ENCODE data around the gene CDYL. TPM values are rescaled to one million over a fixed set of nuclear protein-coding genes. Genes with fewer than 3 reads are reported as not detected.

CDYL gene
- total RNA-seq, 2 experiments from 2014 or later = 31.1 to 31.2 TPM

GRCh38 chr6:4941782-4942672 lies 165.8 kb downstream of the CDYL start:
- peak; percentile 90 for ATAC-seq
- TF ChIP-seq, protein P1, sequence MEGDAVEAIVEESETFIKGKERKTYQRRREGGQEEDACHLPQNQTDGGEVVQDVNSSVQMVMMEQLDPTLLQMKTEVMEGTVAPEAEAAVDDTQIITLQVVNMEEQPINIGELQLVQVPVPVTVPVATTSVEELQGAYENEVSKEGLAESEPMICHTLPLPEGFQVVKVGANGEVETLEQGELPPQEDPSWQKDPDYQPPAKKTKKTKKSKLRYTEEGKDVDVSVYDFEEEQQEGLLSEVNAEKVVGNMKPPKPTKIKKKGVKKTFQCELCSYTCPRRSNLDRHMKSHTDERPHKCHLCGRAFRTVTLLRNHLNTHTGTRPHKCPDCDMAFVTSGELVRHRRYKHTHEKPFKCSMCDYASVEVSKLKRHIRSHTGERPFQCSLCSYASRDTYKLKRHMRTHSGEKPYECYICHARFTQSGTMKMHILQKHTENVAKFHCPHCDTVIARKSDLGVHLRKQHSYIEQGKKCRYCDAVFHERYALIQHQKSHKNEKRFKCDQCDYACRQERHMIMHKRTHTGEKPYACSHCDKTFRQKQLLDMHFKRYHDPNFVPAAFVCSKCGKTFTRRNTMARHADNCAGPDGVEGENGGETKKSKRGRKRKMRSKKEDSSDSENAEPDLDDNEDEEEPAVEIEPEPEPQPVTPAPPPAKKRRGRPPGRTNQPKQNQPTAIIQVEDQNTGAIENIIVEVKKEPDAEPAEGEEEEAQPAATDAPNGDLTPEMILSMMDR (IDR thresholded peaks at IDR 0.05) = no peak
- peak; percentile 65 for DNase-seq
- Mint-ChIP-seq H3K4me1 (ENCODE audit: low read depth) (peaks cover 40% of the 10 kb centered on the region), H3K4me3 (no peak overlapping the region), H3K36me3 (ENCODE audit: low read depth) (peaks cover 21% of the 10 kb centered on the region), H3K9me3 (no peaks in the 10 kb centered on the region), H3K27ac (peak overlapping the region; percentile 72), H3K27me3 (no peaks in the 10 kb centered on the region)
- CTCF ChIA-PET = interaction anchor here (0.8 kb wide), 1 partner anchor 144 kb away, joined by 3 read pairs; no protein-coding TSS in a partner anchor
- POLR2A ChIA-PET = interaction anchor here (0.7 to 1.0 kb wide), 2 partner anchors 11 to 53 kb away, joined by 3 read pairs; no protein-coding TSS in a partner anchor
- intact Hi-C loops (cut with micrococcal nuclease) = no loop called here

DNA sequence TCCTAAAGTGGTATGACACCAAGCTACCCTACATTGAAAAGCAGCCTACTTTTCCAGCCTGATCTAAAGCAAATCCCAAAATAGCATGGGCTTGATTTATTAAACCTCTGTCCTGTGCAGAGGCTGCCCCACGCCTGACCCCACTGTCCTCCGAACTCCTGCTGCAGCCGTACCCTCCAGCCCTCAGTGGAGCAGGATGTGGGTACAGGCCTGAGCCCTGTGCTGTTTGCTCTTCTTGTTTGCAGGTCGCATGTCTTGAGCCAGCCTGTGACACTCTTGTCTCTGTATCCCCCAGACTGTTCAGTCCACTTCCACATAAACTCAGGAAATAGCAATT lies 166.4 kb downstream of the CDYL start:
- ATAC-seq (peak; percentile 22), DNase-seq (no peak)
- intact Hi-C loops (cut with micrococcal nuclease) = no loop called here
- Mint-ChIP-seq H3K36me3 (ENCODE audit: low read depth) (peaks cover 18% of the 10 kb centered on the region), H3K4me1 (ENCODE audit: low read depth) (peaks cover 40% of the 10 kb centered on the region), H3K27me3 (no peaks in the 10 kb centered on the region), H3K27ac (no peak overlapping the region), H3K4me3 (no peak overlapping the region), H3K9me3 (no peaks in the 10 kb centered on the region)
- ChIA-PET CTCF (no interaction called here), POLR2A (interaction anchor here (0.7 kb wide), 1 partner anchor 52 kb away, joined by 3 read pairs; no protein-coding TSS in a partner anchor)
- TF ChIP-seq, protein P1 (IDR thresholded peaks at IDR 0.05) = no peak

DNA sequence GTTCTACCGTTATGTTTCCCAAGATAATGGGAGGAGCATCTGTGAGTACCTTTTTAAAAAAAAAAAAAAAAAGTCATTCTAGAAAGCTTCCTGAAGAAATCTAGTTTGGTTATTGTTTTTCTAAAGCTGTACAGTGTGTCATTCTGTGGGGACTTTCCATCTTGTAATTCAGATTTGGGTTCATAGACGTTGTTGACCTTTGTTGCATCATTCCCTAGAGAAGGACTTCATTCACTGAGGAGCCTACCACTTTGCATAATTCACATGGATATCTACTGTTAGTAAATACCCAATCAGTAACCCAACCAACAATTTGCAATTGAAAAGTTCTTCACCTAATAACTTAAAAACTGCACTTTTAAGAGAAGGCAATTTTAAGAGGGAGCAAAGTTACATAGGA lies 167.5 kb downstream of the CDYL start:
- H3K4me3 Mint-ChIP-seq = no peak overlapping the region
- H3K27me3 Mint-ChIP-seq = no peaks in the 10 kb centered on the region
- H3K27ac Mint-ChIP-seq = no peak overlapping the region
- peaks cover 40% of the 10 kb centered on the region for H3K4me1 Mint-ChIP-seq (ENCODE audit: low read depth)
- CTCF ChIA-PET = no interaction called here
- intact Hi-C loops (cut with micrococcal nuclease) = no loop called here
- TF ChIP-seq, protein P1 (IDR thresholded peaks at IDR 0.05) = no peak
- DNase-seq (no peak), ATAC-seq (no peak)
- H3K36me3 Mint-ChIP-seq (ENCODE audit: low read depth) = peaks cover 13% of the 10 kb centered on the region
- POLR2A ChIA-PET = no interaction called here
- no peaks in the 10 kb centered on the region for H3K9me3 Mint-ChIP-seq

DNA sequence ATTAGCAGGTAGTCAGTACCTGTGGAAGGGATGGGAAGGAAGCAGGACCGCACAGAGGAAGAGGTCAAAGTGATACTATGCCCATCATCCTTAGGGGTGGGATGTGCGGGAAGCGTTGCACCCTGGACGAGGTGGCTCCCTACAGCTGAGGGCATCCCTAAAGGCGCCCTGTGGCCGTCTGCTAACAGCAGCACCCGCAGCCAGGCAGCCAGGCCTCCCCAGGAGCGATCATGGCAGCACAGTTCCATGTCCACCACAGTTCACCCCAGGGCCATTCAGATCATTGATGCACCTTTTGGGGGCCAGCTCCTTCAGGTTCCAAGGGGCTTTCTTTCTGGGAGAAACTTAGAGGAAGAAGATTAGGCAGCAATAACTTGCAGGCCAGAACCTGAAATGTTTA lies 168.1 kb downstream of the CDYL start:
- intact Hi-C loops (cut with micrococcal nuclease) = no loop called here
- no peak overlapping the region for H3K27ac Mint-ChIP-seq
- no peak for DNase-seq
- H3K36me3 Mint-ChIP-seq (ENCODE audit: low read depth) = peaks cover 13% of the 10 kb centered on the region
- peaks cover 35% of the 10 kb centered on the region for H3K4me1 Mint-ChIP-seq (ENCODE audit: low read depth)
- no peaks in the 10 kb centered on the region for H3K27me3 Mint-ChIP-seq
- POLR2A ChIA-PET = no interaction called here
- no peak overlapping the region for H3K4me3 Mint-ChIP-seq
- H3K9me3 Mint-ChIP-seq = no peaks in the 10 kb centered on the region
- ATAC-seq = no peak
- CTCF ChIA-PET = no interaction called here
- TF ChIP-seq, protein P1 (IDR thresholded peaks at IDR 0.05) = no peak

DNA sequence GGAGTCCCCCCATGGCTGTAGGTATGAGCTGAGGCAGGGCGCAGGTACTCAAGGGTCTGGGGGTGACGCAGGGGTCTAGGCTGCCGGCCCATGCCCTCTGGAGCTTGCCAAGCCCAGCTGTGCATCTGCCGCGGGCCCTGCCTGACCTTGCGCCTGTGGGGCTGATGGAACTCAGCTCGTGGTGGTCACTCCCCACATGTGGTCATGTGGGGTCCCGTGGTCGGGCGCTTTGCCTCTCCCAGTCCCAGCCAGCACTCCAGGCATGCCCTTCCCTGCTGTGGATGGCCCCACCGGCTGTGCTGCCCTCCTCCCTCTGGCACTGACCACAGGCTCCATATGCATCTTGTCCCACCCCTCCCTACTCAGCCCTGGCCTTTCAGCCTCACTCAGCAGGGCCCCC lies 170.3 kb downstream of the CDYL start:
- ATAC-seq (no peak), DNase-seq (no peak)
- H3K4me3 Mint-ChIP-seq = no peak overlapping the region
- no peaks in the 10 kb centered on the region for H3K27me3 Mint-ChIP-seq
- peaks cover 22% of the 10 kb centered on the region for H3K36me3 Mint-ChIP-seq (ENCODE audit: low read depth)
- H3K27ac Mint-ChIP-seq = no peak overlapping the region
- no peaks in the 10 kb centered on the region for H3K9me3 Mint-ChIP-seq
- ChIA-PET CTCF (no interaction called here), POLR2A (no interaction called here)
- H3K4me1 Mint-ChIP-seq (ENCODE audit: low read depth) = peaks cover 15% of the 10 kb centered on the region
- intact Hi-C loops (cut with micrococcal nuclease) = no loop called here
- TF ChIP-seq, protein P1 (IDR thresholded peaks at IDR 0.05) = no peak

Measured in activated CD8-positive, alpha-beta T cell treated with anti-CD3 and anti-CD28 coated beads for 36 hours (primary cell).